GM12891 (cell line): ENCODE data around the gene IQCK.

Experiments
- POLR2A ChIP-seq: IDR thresholded peaks from 2 replicates; pipeline ENCODE4 v1.6.1; 2011; ENCODE audit warnings: low read depth, low read length, control low read depth
- POLR2AphosphoS5 ChIP-seq: IDR thresholded peaks from 2 replicates; pipeline ENCODE4 v1.6.1; 2011; ENCODE audit warnings: low read depth, low read length, control low read depth
- TAF1 ChIP-seq: IDR thresholded peaks from 2 replicates; pipeline ENCODE4 v1.6.1; 2011; ENCODE audit warnings: low read depth, low read length, control low read depth

- TF ChIP-seq TAF1 (no peak), POLR2A (no peak), POLR2AphosphoS5 (no peak)
Measured at GRCh38 chr16:19840524-19841110, 122.5 kb downstream of the IQCK start.
